HCT116 (cell line): ENCODE results near the gene KDSR. TPM values are rescaled to one million over a fixed set of nuclear protein-coding genes. Genes with fewer than 3 reads are reported as not detected.

Experiments
- ATAC-seq: fragments of 200-7000 bp; cut with Tn5 transposase; 2 replicates; pipeline ENCODE4 v1.9.1; 2020; ENCODE audit warnings: mild to moderate bottlenecking, moderate library complexity
- BruUV-seq: library from RNA; stranded (reverse); fragments of 400-500 nt; replicated peaks from 2 replicates; lab custom pipeline; 2021; lab: Mats Ljungman, UMichigan
- CTCF ChIA-PET: fragments of 300-600 bp; sonication (Branson Sonifier 250); formaldehyde crosslinking; loops from one replicate; lab custom pipeline; 2021; ENCODE audit warnings: antibody characterized with exemption; lab: Charles Lee
- POLR2A ChIA-PET: fragments of 300-600, 350-600 bp; sonication (Branson Sonifier 250); formaldehyde crosslinking; loops from one replicate; lab custom pipeline; 2021; ENCODE audit warnings: antibody characterized with exemption; lab: Charles Lee
- RAD21 ChIA-PET, 2 experiments: fragments of 300-600 bp; sonication (Branson Sonifier 250); formaldehyde crosslinking; loops; one replicate each; lab custom pipeline; 2023; ENCODE audit warnings: low total read pairs in 2 of 2; ENCODE audit not compliant: uncharacterized antibody in 2 of 2, unreplicated experiment in 2 of 2, low non-redundant PET in 1 of 2; lab: Charles Lee
- DNase-seq: peaks from one replicate; pipeline ENCODE4 v3.0.0-alpha.2; 2010; ENCODE audit warnings: low read depth, low spot score
- H2AFZ ChIP-seq: fragments of 200-600 bp; shearing (Covaris generic), sonication (generic); 2 replicates; pipeline ENCODE4 v1.6.1; 2017; ENCODE audit warnings: low read depth, mixed run types, mixed read lengths, antibody characterized with exemption, low read length; ENCODE audit not compliant: poor library complexity, severe bottlenecking
- H3K27ac ChIP-seq: 2 replicates; pipeline ENCODE4 v1.5.1; 2012; ENCODE audit warnings: low read depth, low read length
- H3K27me3 ChIP-seq: fragments of 200-600 bp; sonication (generic); 2 replicates; pipeline ENCODE4 v1.6.1; 2016; ENCODE audit warnings: mixed run types, low read length, mixed read lengths; ENCODE audit not compliant: insufficient read depth
- H3K36me3 ChIP-seq, 2 experiments: fragments of 200-500 bp in 1 of 2; fragments of 200-600 bp in 1 of 2; sonication (Bioruptor generic) in 1 of 2; sonication (generic) in 1 of 2; 2 replicates each; pipeline versions ENCODE4 v1.5.1 to v1.6.1; 2014 to 2016; ENCODE audit warnings: low read length in 2 of 2, inconsistent platforms in 1 of 2, mixed read lengths in 1 of 2, mixed run types in 1 of 2; ENCODE audit not compliant: insufficient read depth in 2 of 2, control insufficient read depth in 1 of 2
- H3K4me1 ChIP-seq, 2 experiments: fragments of 200-600 bp in 1 of 2; sonication (generic) in 1 of 2; 2 replicates each; pipeline versions ENCODE4 v1.5.1 to v1.6.1; 2012 to 2017; ENCODE audit warnings: low read length in 2 of 2, inconsistent platforms in 1 of 2, mild to moderate bottlenecking in 1 of 2, mixed read lengths in 1 of 2, mixed run types in 1 of 2, moderate library complexity in 1 of 2; ENCODE audit not compliant: insufficient read depth in 2 of 2, control insufficient read depth in 1 of 2
- H3K4me2 ChIP-seq: fragments of 200-600 bp; sonication (generic); 2 replicates; pipeline ENCODE4 v1.6.1; 2017; ENCODE audit warnings: mixed run types, low read length, mixed read lengths
- H3K4me3 ChIP-seq, 2 experiments: fragments of 200-600 bp in 1 of 2; sonication (generic) in 1 of 2; replicated peaks in 1 of 2; 2 replicates each; pipeline ENCODE4 v1.5.1; 2011 to 2016; ENCODE audit warnings: low read length in 2 of 2, control low read depth in 1 of 2, low read depth in 1 of 2, mild to moderate bottlenecking in 1 of 2, mixed read lengths in 1 of 2, mixed run types in 1 of 2
- H3K79me2 ChIP-seq: fragments of 200-600 bp; sonication (generic); 2 replicates; pipeline ENCODE4 v1.6.1; 2017; ENCODE audit warnings: mild to moderate bottlenecking, mixed run types, low read length, moderate library complexity, mixed read lengths; ENCODE audit not compliant: insufficient read depth
- H3K9ac ChIP-seq: fragments of 200-600 bp; sonication (generic); 2 replicates; pipeline ENCODE4 v1.6.1; 2016; ENCODE audit warnings: low read length, mixed read lengths
- H3K9me2 ChIP-seq: fragments of 200-600 bp; sonication (generic), shearing (Covaris generic); 2 replicates; pipeline ENCODE4 v1.6.1; 2017; ENCODE audit warnings: mixed run types, mild to moderate bottlenecking, moderate library complexity; ENCODE audit not compliant: insufficient read depth
- H3K9me3 ChIP-seq, 2 experiments: fragments of 200-500 bp in 1 of 2; fragments of 200-600 bp in 1 of 2; sonication (Bioruptor generic) in 1 of 2; sonication (generic) in 1 of 2; 2 replicates each; pipeline ENCODE4 v1.6.1; 2014 to 2017; ENCODE audit warnings: low read length in 2 of 2, mixed read lengths in 2 of 2, inconsistent platforms in 1 of 2, low read depth in 1 of 2, mild to moderate bottlenecking in 1 of 2, mixed run types in 1 of 2, moderate library complexity in 1 of 2; ENCODE audit not compliant: control insufficient read depth in 1 of 2, insufficient read depth in 1 of 2
- H4K20me1 ChIP-seq: fragments of 200-600 bp; sonication (generic), shearing (Covaris generic); 2 replicates; pipeline ENCODE4 v1.6.1; 2017; ENCODE audit warnings: mixed run types, mild to moderate bottlenecking, moderate library complexity; ENCODE audit not compliant: insufficient read depth
- CBX3 ChIP-seq: IDR thresholded peaks from 2 replicates; pipeline ENCODE4 v1.6.1; 2012; ENCODE audit warnings: low read depth
- CEBPB ChIP-seq: IDR thresholded peaks from 2 replicates; pipeline ENCODE4 v1.6.1; 2012; ENCODE audit warnings: low read depth
- EGR1 ChIP-seq: IDR thresholded peaks from 2 replicates; pipeline ENCODE4 v1.6.1; 2012; ENCODE audit warnings: low read depth
- ELF1 ChIP-seq: IDR thresholded peaks from 2 replicates; pipeline ENCODE4 v1.6.1; 2012; ENCODE audit warnings: low read depth, borderline replicate concordance
- EZH2 ChIP-seq: fragments of 200-600 bp; sonication (generic); IDR thresholded peaks from 2 replicates; pipeline ENCODE4 v1.6.1; 2017; ENCODE audit warnings: antibody characterized with exemption, mixed run types
- EZH2phosphoT487 ChIP-seq: fragments of 200-600 bp; IDR thresholded peaks from 2 replicates; pipeline ENCODE4 v1.6.1; 2018; ENCODE audit warnings: antibody characterized with exemption, borderline replicate concordance
- FOSL1 ChIP-seq: IDR thresholded peaks from 2 replicates; pipeline ENCODE4 v1.6.1; 2012; ENCODE audit warnings: low read depth
- JUND ChIP-seq: IDR thresholded peaks from 2 replicates; pipeline ENCODE4 v1.6.1; 2012
- POLR2A ChIP-seq: IDR thresholded peaks from 2 replicates; pipeline ENCODE4 v1.7.0; 2011; ENCODE audit warnings: borderline replicate concordance; ENCODE audit not compliant: insufficient read depth, insufficient read length; ENCODE audit errors: extremely low read depth
- POLR2AphosphoS5 ChIP-seq: IDR thresholded peaks from 2 replicates; pipeline ENCODE4 v1.6.1; 2011; ENCODE audit warnings: mild to moderate bottlenecking, low read depth, low read length, moderate library complexity
- RAD21 ChIP-seq: IDR thresholded peaks from 2 replicates; pipeline ENCODE4 v1.6.1; 2012; ENCODE audit warnings: low read depth, mild to moderate bottlenecking
- SIN3A ChIP-seq: IDR thresholded peaks from 2 replicates; pipeline ENCODE4 v1.6.1; 2012; ENCODE audit warnings: low read depth
- SRF ChIP-seq: IDR thresholded peaks from 2 replicates; pipeline ENCODE4 v1.6.1; 2012; ENCODE audit warnings: low read depth
- TCF7L2 ChIP-seq: IDR thresholded peaks from 2 replicates; pipeline ENCODE4 v1.7.0; 2011; ENCODE audit warnings: borderline replicate concordance, inconsistent platforms; ENCODE audit not compliant: insufficient read depth, insufficient read length; ENCODE audit errors: extremely low read depth
- ZFX ChIP-seq: fragments of 450-650 bp; IDR thresholded peaks from 2 replicates; pipeline ENCODE4 v1.6.1; 2017
- ZNF274 ChIP-seq: fragments of 200-500 bp; sonication (Bioruptor generic); IDR thresholded peaks from 2 replicates; pipeline ENCODE4 v1.6.1; 2014; ENCODE audit warnings: mild to moderate bottlenecking, low read depth, low read length, inconsistent platforms
- intact Hi-C: fragments of 100-400 bp; cut with micrococcal nuclease; formaldehyde crosslinking; loops from 2 replicates; pipeline ENCODE4 v1.10.0; 2022
- total RNA-seq: library from RNA; stranded (reverse); gene quantifications from one replicate; pipeline ENCODE4 v1.2.1, GENCODE V29; 2021; ENCODE audit not compliant: unreplicated experiment
- TF ChIP-seq, protein P1 (sequence below): IDR thresholded peaks from 2 replicates; pipeline ENCODE4 v1.6.1; 2012
- TF ChIP-seq, protein P2 (sequence below), 3 experiments: fragments of 200-600 bp in 1 of 3; sonication (generic) in 1 of 3; IDR thresholded peaks in 2 of 3; conservative IDR thresholded peaks in 1 of 3; 2 replicates each; pipeline ENCODE4 v1.5.1; 2012 to 2017; ENCODE audit warnings: low read depth in 2 of 3, low read length in 2 of 3, antibody characterized with exemption in 1 of 3, borderline replicate concordance in 1 of 3, control low read depth in 1 of 3, mild to moderate bottlenecking in 1 of 3, mixed read lengths in 1 of 3, mixed run types in 1 of 3, moderate library complexity in 1 of 3; ENCODE audit not compliant: insufficient read depth in 1 of 3
- TF ChIP-seq, protein P3 (sequence below): IDR thresholded peaks from 2 replicates; pipeline ENCODE4 v1.6.1; 2011; ENCODE audit warnings: mild to moderate bottlenecking, low read length, moderate library complexity; ENCODE audit not compliant: insufficient replicate concordance; ENCODE audit errors: extremely low read depth
- TF ChIP-seq, protein P4 (sequence below): IDR thresholded peaks from 2 replicates; pipeline ENCODE4 v1.6.1; 2012

KDSR gene
- total RNA-seq, 1 experiment from 2014 or later, result 68.6 TPM

DNA sequence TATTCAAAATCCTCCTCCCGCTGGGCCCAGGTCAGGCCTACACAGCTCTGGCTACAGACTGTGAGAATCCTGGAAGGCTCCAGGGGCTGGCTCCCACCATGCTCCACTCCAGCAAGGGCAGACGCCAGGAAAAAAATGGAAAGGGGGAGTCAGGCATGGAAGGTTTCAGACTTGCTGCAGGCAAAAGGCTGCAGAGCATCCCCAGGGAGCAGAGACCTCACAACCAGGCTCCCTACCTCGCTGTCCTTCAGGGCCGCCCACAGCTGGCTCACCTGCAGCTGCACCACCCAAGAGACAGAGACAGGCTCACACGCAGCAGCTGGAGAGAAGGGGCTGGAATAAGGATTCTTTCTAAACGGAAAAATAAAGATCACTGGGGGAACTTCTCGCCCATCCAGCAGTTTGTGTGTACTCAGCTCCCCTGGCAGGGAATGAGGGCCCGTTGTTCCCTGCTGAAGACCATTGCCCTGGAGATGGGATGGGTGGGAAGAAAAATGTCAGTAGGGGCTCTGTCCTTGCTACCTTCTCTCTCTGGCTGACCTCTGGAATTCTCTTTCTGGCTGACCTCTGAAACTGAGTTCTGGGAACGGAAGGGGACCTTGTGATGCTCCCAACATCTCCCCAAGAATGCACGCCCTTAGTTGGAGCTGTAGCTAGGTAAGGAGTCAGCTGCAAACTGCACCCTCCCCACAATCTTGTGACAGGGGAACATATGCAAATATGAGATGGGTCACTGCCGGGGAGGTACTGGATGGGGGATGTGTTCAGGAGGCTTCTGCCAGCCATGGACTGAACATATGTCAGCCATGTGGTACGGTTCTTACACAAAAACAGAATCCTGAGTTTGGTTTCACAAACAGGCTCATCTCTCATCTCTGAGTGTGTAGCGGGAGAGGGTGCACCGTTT, 81.9 kb downstream of the KDSR start:
- POLR2A ChIA-PET, result no interaction called here
- H3K4me2 ChIP-seq, result no peak overlapping the region
- H3K9ac ChIP-seq, result no peak overlapping the region
- H2AFZ ChIP-seq, result no peak overlapping the region
- no TSS peak for BruUV-seq
- no peaks in the 10 kb centered on the region for H4K20me1 ChIP-seq
- peaks cover 14% of the 10 kb centered on the region; the same call in 1 of the 2 replicates for H3K27me3 ChIP-seq
- no peak for TF ChIP-seq SRF
- TF ChIP-seq POLR2A, result no peak
- no peak for TF ChIP-seq CEBPB
- TF ChIP-seq, protein P1, sequence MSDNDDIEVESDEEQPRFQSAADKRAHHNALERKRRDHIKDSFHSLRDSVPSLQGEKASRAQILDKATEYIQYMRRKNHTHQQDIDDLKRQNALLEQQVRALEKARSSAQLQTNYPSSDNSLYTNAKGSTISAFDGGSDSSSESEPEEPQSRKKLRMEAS, result no peak
- no peak for TF ChIP-seq TCF7L2
- no peak for TF ChIP-seq EZH2phosphoT487
- TF ChIP-seq RAD21, result no peak
- TF ChIP-seq ELF1, result no peak
- TF ChIP-seq POLR2AphosphoS5, result no peak
- TF ChIP-seq, protein P2, sequence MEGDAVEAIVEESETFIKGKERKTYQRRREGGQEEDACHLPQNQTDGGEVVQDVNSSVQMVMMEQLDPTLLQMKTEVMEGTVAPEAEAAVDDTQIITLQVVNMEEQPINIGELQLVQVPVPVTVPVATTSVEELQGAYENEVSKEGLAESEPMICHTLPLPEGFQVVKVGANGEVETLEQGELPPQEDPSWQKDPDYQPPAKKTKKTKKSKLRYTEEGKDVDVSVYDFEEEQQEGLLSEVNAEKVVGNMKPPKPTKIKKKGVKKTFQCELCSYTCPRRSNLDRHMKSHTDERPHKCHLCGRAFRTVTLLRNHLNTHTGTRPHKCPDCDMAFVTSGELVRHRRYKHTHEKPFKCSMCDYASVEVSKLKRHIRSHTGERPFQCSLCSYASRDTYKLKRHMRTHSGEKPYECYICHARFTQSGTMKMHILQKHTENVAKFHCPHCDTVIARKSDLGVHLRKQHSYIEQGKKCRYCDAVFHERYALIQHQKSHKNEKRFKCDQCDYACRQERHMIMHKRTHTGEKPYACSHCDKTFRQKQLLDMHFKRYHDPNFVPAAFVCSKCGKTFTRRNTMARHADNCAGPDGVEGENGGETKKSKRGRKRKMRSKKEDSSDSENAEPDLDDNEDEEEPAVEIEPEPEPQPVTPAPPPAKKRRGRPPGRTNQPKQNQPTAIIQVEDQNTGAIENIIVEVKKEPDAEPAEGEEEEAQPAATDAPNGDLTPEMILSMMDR (IDR thresholded peaks at IDR 0.05 in 2 of 3, conservative IDR thresholded peaks at IDR 0.05 in 1 of 3; ENCODE audit: borderline replicate concordance in 1 of 3, insufficient read depth in 1 of 3, low read depth in 2 of 3, low read length in 2 of 3), result no peak
- TF ChIP-seq ZFX, result no peak
- no peak for TF ChIP-seq EGR1
- TF ChIP-seq FOSL1, result no peak
- TF ChIP-seq ZNF274, result no peak
- TF ChIP-seq EZH2, result no peak
- TF ChIP-seq, protein P3, sequence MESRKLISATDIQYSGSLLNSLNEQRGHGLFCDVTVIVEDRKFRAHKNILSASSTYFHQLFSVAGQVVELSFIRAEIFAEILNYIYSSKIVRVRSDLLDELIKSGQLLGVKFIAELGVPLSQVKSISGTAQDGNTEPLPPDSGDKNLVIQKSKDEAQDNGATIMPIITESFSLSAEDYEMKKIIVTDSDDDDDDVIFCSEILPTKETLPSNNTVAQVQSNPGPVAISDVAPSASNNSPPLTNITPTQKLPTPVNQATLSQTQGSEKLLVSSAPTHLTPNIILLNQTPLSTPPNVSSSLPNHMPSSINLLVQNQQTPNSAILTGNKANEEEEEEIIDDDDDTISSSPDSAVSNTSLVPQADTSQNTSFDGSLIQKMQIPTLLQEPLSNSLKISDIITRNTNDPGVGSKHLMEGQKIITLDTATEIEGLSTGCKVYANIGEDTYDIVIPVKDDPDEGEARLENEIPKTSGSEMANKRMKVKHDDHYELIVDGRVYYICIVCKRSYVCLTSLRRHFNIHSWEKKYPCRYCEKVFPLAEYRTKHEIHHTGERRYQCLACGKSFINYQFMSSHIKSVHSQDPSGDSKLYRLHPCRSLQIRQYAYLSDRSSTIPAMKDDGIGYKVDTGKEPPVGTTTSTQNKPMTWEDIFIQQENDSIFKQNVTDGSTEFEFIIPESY, result no peak
- no peak for TF ChIP-seq CBX3
- TF ChIP-seq, protein P4, sequence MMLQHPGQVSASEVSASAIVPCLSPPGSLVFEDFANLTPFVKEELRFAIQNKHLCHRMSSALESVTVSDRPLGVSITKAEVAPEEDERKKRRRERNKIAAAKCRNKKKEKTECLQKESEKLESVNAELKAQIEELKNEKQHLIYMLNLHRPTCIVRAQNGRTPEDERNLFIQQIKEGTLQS, result no peak
- no peak for TF ChIP-seq JUND
- no peak for TF ChIP-seq SIN3A
- intact Hi-C loops, result no loop called here
- no peak overlapping the region for H3K27ac ChIP-seq
- H3K79me2 ChIP-seq, result no peaks in the 10 kb centered on the region
- ATAC-seq (no peak), DNase-seq (no peak)
- RAD21 ChIA-PET, result no interaction called here
- no peaks in the 10 kb centered on the region for H3K9me2 ChIP-seq
- CTCF ChIA-PET, result no interaction called here
- H3K4me3 ChIP-seq, result no peak overlapping the region
- no peaks in the 10 kb centered on the region for H3K36me3 ChIP-seq
- H3K4me1 ChIP-seq, result no peaks in the 10 kb centered on the region
- no peaks in the 10 kb centered on the region for H3K9me3 ChIP-seq
